Suprapubic skin (tissue), 4 donors: Measurements from ENCODE around the gene ZMAT1. TPM values are rescaled to one million over a fixed set of nuclear protein-coding genes. Genes with fewer than 3 reads are reported as not detected.

Source experiments
- DNase-seq, 2 donors: peaks; one replicate each; pipeline ENCODE4 v3.0.0-alpha.2; 2019; ENCODE audit warnings: low spot score in 2 of 2
- H3K27ac ChIP-seq: fragments of 200-600 bp; sonication (generic); one replicate; pipeline ENCODE4 v1.5.1; 2019
- H3K27me3 ChIP-seq: fragments of 200-600 bp; sonication (generic); one replicate; pipeline ENCODE4 v1.5.1; 2019
- H3K36me3 ChIP-seq: fragments of 200-600 bp; sonication (generic); one replicate; pipeline ENCODE4 v1.5.1; 2019
- H3K4me1 ChIP-seq: fragments of 200-600 bp; sonication (generic); one replicate; pipeline ENCODE4 v1.5.1; 2019
- H3K4me3 ChIP-seq: fragments of 200-600 bp; sonication (generic); one replicate; pipeline ENCODE4 v1.5.1; 2019; ENCODE audit warnings: mild to moderate bottlenecking
- H3K9me3 ChIP-seq: fragments of 200-600 bp; sonication (generic); one replicate; pipeline ENCODE4 v1.5.1; 2019
- EP300 ChIP-seq: sonication (generic); formaldehyde crosslinking; IDR thresholded peaks from one replicate; pipeline ENCODE4 v1.6.1; 2017; ENCODE audit warnings: antibody characterized with exemption
- POLR2A ChIP-seq, 2 donors: fragments of 450-650 bp; IDR thresholded peaks; one replicate each; pipeline ENCODE4 v1.6.1; 2017; ENCODE audit warnings: antibody characterized with exemption in 2 of 2, mild to moderate bottlenecking in 2 of 2, moderate library complexity in 2 of 2
- POLR2AphosphoS5 ChIP-seq, 3 donors: sonication (generic); formaldehyde crosslinking; IDR thresholded peaks; one replicate each; pipeline ENCODE4 v1.6.1; 2017; ENCODE audit warnings: antibody characterized with exemption in 3 of 3
- WGBS: methylation state at CpG from one replicate; pipeline ENCODE4 v1.1.5; 2018; 5-methylcytosine and 5-hydroxymethylcytosine counted together
- total RNA-seq, 4 donors: library from RNA; depleted of rRNA; stranded (reverse); fragments of >200 nt; gene quantifications; one replicate each; pipeline ENCODE4 v1.1.0, GENCODE V29; 2016
- TF ChIP-seq, protein P1 (sequence below), 2 donors: fragments of 200-600 bp in 1 of 2; fragments of 450-650 bp in 1 of 2; sonication (generic) in 1 of 2; IDR thresholded peaks; one replicate each; pipeline ENCODE4 v1.5.1; 2016 to 2019; ENCODE audit warnings: antibody characterized with exemption in 2 of 2, mild to moderate bottlenecking in 1 of 2, moderate library complexity in 1 of 2

Gene ZMAT1
- total RNA-seq, 4 donors from 2014 or later: 1.9 to 8.9 (median 3.0) TPM

DNA sequence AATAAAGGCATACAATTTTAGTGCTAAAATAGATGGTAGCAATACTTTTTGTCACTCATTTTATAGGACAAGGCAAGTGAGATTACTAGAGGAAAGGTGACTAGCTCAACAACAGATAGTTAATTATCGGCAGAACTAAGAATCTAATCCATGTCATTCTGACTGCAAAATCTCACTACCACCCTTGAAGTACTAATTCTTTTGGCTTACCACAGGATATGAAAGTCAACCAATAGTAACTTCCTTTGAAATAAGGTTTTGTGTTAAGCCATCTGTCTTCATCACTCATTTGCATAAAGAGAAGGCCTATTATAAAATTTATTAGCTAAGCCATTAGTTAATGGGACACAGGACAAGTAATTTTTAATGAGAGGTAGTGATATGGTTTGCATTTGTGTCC is 25.3 kb upstream of the ZMAT1 start:
- H3K9me3 ChIP-seq: no peaks in the 10 kb centered on the region
- no peak overlapping the region for H3K4me3 ChIP-seq
- H3K27ac ChIP-seq: no peak overlapping the region
- no peak for DNase-seq
- 84% methylated on average over 1 of the region's 1 CpG for WGBS
- TF ChIP-seq, protein P1, sequence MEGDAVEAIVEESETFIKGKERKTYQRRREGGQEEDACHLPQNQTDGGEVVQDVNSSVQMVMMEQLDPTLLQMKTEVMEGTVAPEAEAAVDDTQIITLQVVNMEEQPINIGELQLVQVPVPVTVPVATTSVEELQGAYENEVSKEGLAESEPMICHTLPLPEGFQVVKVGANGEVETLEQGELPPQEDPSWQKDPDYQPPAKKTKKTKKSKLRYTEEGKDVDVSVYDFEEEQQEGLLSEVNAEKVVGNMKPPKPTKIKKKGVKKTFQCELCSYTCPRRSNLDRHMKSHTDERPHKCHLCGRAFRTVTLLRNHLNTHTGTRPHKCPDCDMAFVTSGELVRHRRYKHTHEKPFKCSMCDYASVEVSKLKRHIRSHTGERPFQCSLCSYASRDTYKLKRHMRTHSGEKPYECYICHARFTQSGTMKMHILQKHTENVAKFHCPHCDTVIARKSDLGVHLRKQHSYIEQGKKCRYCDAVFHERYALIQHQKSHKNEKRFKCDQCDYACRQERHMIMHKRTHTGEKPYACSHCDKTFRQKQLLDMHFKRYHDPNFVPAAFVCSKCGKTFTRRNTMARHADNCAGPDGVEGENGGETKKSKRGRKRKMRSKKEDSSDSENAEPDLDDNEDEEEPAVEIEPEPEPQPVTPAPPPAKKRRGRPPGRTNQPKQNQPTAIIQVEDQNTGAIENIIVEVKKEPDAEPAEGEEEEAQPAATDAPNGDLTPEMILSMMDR (IDR thresholded peaks at IDR 0.05): no peak
- TF ChIP-seq POLR2AphosphoS5 (IDR thresholded peaks at IDR 0.05) (no peak), POLR2A (IDR thresholded peaks at IDR 0.05) (no peak), EP300 (no peak)
- no peaks in the 10 kb centered on the region for H3K27me3 ChIP-seq
- no peaks in the 10 kb centered on the region for H3K4me1 ChIP-seq
- no peaks in the 10 kb centered on the region for H3K36me3 ChIP-seq

DNA sequence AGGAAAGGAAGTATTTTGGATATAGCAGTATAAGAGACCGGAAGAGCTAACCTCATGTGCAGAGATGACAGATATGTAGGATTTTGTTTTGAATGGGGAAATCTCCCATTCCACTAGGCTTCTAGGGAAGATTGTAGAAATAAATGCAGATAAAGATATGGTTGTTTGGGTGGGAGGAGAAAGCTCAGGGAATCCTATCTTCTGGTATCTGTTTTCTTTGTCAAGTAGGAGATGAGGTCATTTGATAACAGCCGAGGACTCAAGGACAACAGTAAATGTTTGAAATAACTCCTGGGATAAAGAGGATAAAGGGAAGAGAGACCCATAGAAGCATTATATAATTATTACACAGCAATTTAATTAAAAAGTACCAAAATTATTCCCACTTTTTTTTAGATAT is 24.7 kb upstream of the ZMAT1 start:
- no peaks in the 10 kb centered on the region for H3K4me1 ChIP-seq
- no peak overlapping the region for H3K27ac ChIP-seq
- no peaks in the 10 kb centered on the region for H3K27me3 ChIP-seq
- no peaks in the 10 kb centered on the region for H3K36me3 ChIP-seq
- TF ChIP-seq POLR2AphosphoS5 (IDR thresholded peaks at IDR 0.05) (no peak), POLR2A (IDR thresholded peaks at IDR 0.05) (no peak), EP300 (no peak)
- TF ChIP-seq, protein P1 (IDR thresholded peaks at IDR 0.05): no peak
- WGBS: 78% methylated on average over 2 of the region's 2 CpGs
- no peaks in the 10 kb centered on the region for H3K9me3 ChIP-seq
- no peak overlapping the region for H3K4me3 ChIP-seq
- DNase-seq: no peak

DNA sequence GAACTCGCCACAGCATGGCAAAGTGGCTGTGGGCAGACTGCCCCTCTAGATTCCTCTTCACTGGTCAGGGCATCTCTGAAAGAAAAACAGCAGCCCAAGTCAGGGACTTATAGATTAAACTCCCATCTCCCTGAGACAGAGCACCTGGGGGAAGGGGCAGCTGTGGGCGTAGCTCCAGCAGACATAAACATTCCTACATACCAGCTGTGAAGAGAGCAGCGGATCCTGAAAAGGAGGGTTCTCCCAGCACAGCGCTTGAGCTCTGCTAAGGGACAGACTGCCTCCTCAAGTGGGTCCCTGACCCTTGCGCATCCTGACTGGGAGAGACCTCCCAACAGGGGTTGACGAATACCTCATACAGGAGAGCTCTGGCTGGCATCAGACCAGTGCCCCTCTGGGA is 18.8 kb upstream of the ZMAT1 start:
- no peak for DNase-seq
- H3K36me3 ChIP-seq: no peaks in the 10 kb centered on the region
- H3K4me3 ChIP-seq: no peak overlapping the region
- no peaks in the 10 kb centered on the region for H3K9me3 ChIP-seq
- H3K27me3 ChIP-seq: no peaks in the 10 kb centered on the region
- no peaks in the 10 kb centered on the region for H3K4me1 ChIP-seq
- no peak overlapping the region for H3K27ac ChIP-seq
- WGBS: 82% methylated on average over 5 of the region's 6 CpGs
- TF ChIP-seq POLR2AphosphoS5 (IDR thresholded peaks at IDR 0.05) (no peak), POLR2A (IDR thresholded peaks at IDR 0.05) (no peak), EP300 (no peak)
- TF ChIP-seq, protein P1 (IDR thresholded peaks at IDR 0.05): no peak

DNA sequence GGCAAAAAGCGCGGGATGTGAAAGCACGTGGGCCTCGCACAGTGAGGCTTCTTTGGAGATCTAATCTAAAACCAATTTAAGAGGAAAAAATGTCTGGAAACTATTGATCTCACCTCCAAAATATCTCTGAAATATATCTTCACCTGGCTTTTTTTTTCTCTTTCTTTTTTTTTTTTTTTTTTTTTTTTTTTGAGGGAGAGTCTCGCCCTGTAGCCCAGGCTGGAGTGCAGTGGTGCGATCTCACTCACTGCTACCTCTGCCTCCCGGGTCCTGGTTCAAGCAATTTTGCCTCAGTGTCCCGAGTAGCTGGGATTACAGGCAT is 383 bp upstream of the ZMAT1 start:
- WGBS: 50% methylated on average over 7 of the region's 8 CpGs
- no peaks in the 10 kb centered on the region for H3K9me3 ChIP-seq
- H3K4me1 ChIP-seq: no peaks in the 10 kb centered on the region
- peak overlapping the region; percentile 73 for H3K4me3 ChIP-seq
- no peaks in the 10 kb centered on the region for H3K27me3 ChIP-seq
- TF ChIP-seq, protein P1 (IDR thresholded peaks at IDR 0.05): no peak
- no peak for TF ChIP-seq POLR2A (IDR thresholded peaks at IDR 0.05)
- no peak for TF ChIP-seq EP300
- no peak for TF ChIP-seq POLR2AphosphoS5 (IDR thresholded peaks at IDR 0.05)
- H3K27ac ChIP-seq: no peak overlapping the region
- DNase-seq: no peak
- H3K36me3 ChIP-seq: no peaks in the 10 kb centered on the region

DNA sequence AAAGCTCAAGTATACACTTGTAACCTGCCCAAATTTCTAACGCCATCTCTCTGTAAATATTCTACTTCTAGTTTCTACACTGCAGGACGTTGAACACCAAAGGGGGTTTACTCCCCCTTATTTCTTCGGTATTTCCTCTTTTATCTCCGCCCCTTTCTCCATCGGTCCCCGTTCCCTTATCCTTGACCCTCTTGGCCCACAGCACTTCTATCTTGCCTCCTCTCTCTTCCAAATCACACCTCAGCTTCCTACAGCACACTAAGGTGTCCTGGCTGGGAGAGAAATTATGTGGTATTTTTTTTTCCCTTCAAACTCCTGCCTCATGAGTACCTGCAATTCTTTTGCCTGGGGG is 715 bp downstream of the ZMAT1 start:
- 40% methylated on average over 6 of the region's 6 CpGs for WGBS
- TF ChIP-seq POLR2AphosphoS5 (IDR thresholded peaks at IDR 0.05) (no peak), EP300 (no peak), POLR2A (IDR thresholded peaks at IDR 0.05) (no peak)
- TF ChIP-seq, protein P1 (IDR thresholded peaks at IDR 0.05): no peak
- Histone ChIP-seq H3K27ac (peak overlapping the region; percentile 95), H3K4me1 (no peaks in the 10 kb centered on the region), H3K9me3 (no peaks in the 10 kb centered on the region), H3K27me3 (no peaks in the 10 kb centered on the region), H3K36me3 (no peaks in the 10 kb centered on the region), H3K4me3 (peak overlapping the region; percentile 73)
- no peak for DNase-seq
